CD4-positive, alpha-beta T cell treated with Interferon gamma for 1 hour (primary cell): Measurements from ENCODE around the gene EREG.
"Not testable (repeated sequence)": the region's sequence is repeated elsewhere in the genome, so short reads cannot be mapped to it uniquely, and the experiment has no call there.

Source experiments
- DNase-seq: peaks from one replicate; pipeline ENCODE4 v3.0.0-alpha.2; 2020

The EREG gene

GRCh38 chr4:74391890-74392475, 27.0 kb downstream of the EREG start:
- no peak for DNase-seq

DNA sequence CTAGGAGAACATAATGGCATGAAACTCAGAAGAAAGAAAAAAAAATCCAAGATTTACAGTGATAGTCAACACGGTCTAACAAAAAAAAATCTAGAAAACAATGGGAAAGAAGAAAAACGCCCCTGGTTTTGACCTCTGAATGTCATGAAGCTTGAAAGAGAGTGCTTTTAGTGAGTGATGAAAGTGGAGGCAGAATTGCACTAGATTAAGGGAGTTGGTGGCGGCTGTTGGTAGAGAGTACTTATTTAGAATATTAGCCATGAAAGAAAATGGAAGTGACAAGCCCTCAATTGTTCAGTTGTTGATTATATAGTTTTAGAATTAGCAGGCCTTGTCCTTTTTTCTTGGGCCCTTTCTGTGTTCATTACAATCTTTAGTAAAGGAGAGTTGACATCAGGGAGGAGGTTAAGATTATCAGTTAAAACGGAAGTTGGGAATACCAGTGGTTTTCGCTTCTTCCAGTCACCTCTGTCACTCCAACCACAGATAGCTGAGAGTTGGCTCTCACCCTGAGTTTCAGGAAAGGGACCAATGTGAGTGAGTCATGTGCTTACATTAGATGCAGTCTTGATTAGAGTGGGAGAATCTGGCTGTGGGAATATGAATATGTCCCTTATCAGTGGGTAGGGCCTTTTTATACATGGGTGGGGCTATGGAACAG, 29.7 kb downstream of the EREG start:
- no peak for DNase-seq

DNA sequence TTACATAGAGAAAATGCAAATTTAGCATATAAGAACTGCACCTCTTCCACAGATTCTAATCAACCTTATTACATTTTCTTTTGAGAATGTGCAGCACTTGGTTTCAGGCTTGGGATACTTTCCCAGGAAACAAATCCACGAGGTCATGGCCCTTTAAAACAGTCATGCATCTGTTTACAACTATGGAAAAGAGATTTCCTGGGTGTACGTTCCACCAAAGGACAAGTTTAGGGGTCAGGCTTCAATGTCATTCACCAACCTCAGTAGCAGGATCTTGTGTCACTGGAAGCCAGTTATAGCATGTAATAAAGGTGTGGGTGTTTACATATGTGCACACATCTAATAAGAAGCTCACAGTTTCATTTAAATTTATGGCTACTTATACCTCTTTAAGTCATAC, 30.7 kb downstream of the EREG start:
- no peak for DNase-seq

GRCh38 chr4:74397748-74398426, 32.9 kb downstream of the EREG start:
- no peak for DNase-seq

DNA sequence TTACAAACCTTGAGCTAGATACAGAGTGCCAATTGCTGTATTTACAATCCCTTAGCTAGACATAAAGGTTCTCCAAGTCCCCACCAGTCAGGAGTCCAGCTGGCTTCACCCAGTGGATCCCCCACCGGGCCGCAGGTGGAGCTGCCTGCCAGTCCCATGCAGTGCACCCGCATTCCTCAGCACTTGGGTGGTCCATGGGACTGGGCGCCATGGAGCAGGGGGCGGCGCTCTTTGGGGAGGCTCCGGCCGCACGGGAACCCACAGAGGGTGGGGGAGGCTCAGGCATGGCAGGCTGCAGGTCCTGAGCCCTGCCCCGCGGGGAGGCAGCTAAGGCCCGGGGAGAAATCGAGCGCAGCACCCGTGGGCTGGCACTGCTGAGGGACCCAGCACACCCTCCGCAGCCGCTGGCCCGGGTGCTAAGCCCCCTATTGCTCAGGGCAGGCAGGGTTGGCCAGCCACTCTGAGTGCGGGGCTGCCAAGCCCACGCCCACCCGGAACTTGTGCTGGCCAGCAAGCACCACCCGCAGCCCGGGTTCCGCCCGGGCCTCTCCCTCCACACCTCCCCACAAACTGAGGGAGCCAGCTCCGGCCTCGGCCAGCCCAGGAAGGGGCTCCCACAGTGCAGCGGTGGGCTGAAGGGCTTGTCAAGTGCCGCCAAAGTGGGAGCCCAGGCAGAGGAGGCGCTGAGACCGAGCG, 34.1 kb downstream of the EREG start:
- DNase-seq, result not testable (repeated sequence)

- no peak for DNase-seq
Observed at GRCh38 chr4:74400395-74400794, 35.5 kb downstream of the EREG start.

DNA sequence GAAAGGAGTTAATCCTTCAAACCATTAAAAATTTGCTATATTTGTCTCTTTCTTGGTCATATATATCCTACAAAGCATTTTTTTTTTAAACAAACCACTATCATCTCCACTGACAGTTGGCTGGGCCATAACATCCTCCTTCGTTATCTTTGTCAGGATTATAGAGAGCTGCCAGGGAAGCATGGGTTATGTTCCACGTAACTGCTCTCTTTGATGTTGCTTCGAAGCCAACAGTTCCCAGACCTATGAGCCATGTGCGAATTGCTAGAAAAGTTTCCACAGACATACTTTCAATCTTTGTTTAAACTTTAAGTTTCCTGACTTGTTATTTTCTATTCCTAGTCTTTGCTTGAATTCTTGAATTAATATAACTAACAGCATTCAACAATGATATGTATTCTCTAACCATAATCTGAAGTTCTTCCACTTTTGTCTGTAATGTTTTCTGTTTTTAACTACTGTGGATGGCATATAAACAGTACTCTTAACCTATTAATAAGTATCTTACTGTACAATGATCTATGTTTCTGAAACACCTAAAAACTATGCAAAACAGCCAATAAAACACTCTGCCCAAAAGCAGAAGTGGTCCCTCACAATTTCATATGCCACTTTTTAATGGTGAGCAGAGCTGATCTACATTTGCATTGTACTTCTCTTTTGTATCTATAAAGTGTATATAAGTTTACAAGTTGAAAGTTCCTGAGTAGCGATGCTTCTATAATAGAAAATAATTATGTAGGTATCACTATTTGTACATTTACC, 37.9 kb downstream of the EREG start:
- DNase-seq, result no peak

DNA sequence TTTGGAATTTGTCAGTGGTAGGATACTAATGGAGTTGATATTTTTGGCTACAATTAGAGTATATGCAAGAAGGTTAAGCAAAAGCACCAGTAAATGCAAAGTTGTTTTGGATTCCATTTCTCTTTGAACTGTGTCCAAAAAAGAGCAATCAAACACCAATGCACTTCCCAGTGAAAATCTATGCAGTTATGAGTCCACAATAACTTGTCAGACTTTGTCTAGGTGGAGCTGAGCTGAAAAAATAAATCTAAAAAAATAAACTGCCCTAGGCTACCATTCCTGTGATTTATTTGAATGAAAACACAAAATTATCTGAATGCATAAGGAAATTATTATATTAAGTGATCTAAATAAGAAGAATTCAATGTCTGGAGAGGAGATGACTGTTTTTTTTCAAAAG, 42.9 kb downstream of the EREG start:
- no peak for DNase-seq

- DNase-seq, result no peak
Observed at GRCh38 chr4:74408639-74409038, 43.7 kb downstream of the EREG start.

DNA sequence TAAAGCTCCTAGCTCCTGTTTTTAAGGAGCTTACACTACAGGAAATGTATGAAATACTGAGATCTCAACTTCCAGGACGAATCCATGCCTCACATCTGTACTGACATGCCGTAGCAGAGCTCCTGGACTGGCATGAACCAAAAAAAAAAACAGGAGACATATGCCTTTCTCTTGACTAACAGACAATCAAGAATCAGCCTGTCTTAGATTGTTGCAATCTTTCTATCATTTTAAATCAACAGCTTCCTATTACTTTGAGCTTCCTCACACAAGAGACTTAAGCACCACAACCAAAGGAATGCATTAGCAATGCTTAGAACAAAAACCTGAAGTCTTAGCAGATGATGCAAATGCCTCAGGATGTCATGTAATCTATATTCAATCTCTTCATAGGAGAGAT, 45.3 kb downstream of the EREG start:
- no peak for DNase-seq

DNA sequence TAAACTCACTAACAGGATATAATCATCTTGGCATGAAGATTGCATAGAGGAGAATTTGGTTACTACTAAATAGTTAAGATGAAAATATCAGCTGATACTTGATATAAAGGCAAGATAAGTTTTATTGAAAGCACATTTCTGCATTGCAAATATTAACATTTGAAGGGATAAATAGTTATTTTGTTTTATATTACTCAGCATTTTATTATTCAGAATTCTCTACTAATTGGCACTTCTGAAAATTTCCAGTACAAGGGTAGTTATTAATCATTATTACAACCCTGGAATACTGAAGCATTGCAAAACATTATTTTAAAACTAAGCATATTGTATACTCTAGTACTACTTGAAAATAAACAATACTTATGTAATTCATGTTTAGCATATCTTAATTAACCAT, 47.3 kb downstream of the EREG start:
- DNase-seq, result no peak

DNA sequence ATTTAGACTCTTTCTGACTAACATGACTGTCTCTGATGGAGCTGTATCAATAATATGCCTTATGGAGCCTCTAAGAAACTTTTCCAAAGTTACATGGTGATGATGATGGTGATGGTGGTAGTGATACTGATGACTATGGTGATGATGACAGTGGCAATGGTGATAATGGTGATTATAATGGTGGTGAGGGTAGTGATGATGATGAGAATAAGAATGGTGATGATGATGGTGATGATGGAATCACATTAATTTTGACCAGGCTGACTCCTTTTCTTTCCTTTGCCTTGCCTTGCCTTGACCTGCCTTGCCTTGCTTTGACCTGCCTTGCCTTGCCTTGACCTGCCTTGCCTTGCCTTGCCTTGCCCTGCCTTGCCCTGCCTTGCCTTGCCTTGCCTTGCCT, 48.3 kb downstream of the EREG start:
- DNase-seq, result no peak

- no peak for DNase-seq
Observed at GRCh38 chr4:74414149-74414809, 49.3 kb downstream of the EREG start.

- DNase-seq, result no peak
Observed at GRCh38 chr4:74415602-74416300, 50.8 kb downstream of the EREG start.

- no peak for DNase-seq
Observed at GRCh38 chr4:74418063-74418670, 53.2 kb downstream of the EREG start.

DNA sequence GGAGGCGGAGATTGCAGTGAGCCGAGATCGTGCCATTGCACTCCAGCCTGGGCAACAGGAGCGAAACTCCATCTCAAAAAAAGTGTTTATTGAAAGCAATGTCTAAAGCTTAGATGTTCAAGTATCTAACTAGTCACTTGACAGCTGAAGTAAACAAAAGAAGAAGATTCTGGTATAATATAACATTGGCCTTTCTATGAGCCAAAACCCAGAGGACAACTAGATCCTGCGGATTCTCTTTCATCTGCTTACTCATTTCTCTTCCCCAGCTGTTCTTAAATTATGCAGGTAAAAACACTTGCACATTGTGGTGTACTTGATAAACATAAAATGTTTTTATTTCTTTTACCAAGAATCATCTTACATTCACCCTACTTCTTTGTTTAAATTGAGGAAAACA, 55.9 kb downstream of the EREG start:
- no peak for DNase-seq

DNA sequence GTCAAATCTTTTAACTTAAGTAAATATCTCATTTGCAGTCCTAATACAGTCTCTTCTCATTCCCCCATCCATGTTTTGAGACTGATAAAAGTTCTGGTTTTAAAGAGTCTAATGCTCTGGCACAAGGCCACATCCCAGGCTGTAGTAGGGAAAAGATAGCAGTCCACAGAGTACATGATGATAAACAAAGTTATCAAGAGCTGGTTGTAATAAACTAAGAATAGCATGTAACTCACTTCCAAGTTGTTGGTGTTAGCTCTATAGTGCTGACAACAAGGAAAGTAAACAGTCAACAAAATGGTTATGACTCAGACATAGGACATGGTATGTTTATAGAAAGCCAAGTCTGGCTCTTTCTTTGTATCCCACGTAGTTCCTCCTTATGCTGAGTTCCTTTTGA, 58.2 kb downstream of the EREG start:
- no peak for DNase-seq

- no peak for DNase-seq
Observed at GRCh38 chr4:74424111-74424510, 59.2 kb downstream of the EREG start.

- no peak for DNase-seq
Observed at GRCh38 chr4:74426101-74426500, 61.2 kb downstream of the EREG start.

DNA sequence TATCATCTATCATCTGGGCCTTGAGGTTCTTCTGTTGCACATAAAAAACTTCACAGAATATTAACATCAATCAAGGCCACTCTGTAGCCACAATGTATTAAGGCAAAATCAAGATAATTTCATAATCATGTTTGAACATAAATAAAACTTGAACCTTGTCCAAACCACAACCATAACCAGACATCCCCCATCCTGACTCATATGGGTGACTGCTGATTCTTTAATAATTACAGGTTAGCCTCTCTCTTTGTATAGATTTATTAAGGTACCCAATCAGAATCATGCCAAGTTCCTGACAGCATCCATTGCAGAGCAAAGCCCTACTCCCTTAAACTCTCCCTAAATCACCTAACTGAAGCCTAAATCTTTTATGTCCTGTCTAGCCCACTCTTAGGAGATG, 63.3 kb downstream of the EREG start:
- no peak for DNase-seq

- DNase-seq, result no peak
Observed at GRCh38 chr4:74431113-74431826, 66.3 kb downstream of the EREG start.
